WI38 (cell line): ENCODE measurements around the gene LTBP3.

Experiments used
- H3K4me3 ChIP-seq: 2 replicates; pipeline ENCODE4 v1.5.1; 2011; ENCODE audit warnings: low read depth, mild to moderate bottlenecking, control low read depth, low read length
- CTCF ChIP-seq: IDR thresholded peaks from 2 replicates; pipeline ENCODE4 v1.5.1; 2012; ENCODE audit warnings: low read depth, mild to moderate bottlenecking, control low read depth, low read length

The LTBP3 gene

GRCh38 chr11:65500387-65501185, 57.6 kb downstream of the LTBP3 start:
- TF ChIP-seq CTCF: no peak
- peak overlapping the region; percentile 98 for H3K4me3 ChIP-seq

GRCh38 chr11:65499713-65500386, 58.3 kb downstream of the LTBP3 start:
- H3K4me3 ChIP-seq: peak overlapping the region; percentile 98
- no peak for TF ChIP-seq CTCF

- H3K4me3 ChIP-seq: peak within 1 kb of the TSS; percentile 98
- no peak for TF ChIP-seq CTCF
These were observed 59.0 kb downstream of the LTBP3 start, which contains the start of gene MALAT1 for GRCh38 chr11:65498977-65499712. Gene MALAT1 (plus strand): TSS chr11:65499045.

GRCh38 chr11:65498727-65498976, 59.5 kb downstream of the LTBP3 start:
- no peak for TF ChIP-seq CTCF
- peak overlapping the region; percentile 98 for H3K4me3 ChIP-seq

- peak overlapping the region; percentile 98 for H3K4me3 ChIP-seq
These were observed 60.0 kb downstream of the LTBP3 start for GRCh38 chr11:65498042-65498726.

More at GRCh38 chr11:65498042-65498726, 60.0 kb downstream of the LTBP3 start:
- no peak for TF ChIP-seq CTCF
